CD4-positive, alpha-beta T cell treated with Interleukin-15 for 1 hour (primary cell): ENCODE results near the gene RIMS1.
"Not testable (repeated sequence)": the region's sequence is repeated elsewhere in the genome, so short reads cannot be mapped to it uniquely, and the experiment has no call there.

ENCODE experiments used
- DNase-seq: peaks from one replicate; pipeline ENCODE4 v3.0.0-alpha.2; 2020

RIMS1 gene

GRCh38 chr6:72261554-72261953 is 375.2 kb downstream of the RIMS1 start:
- no peak for DNase-seq

- DNase-seq: no peak
Observed at GRCh38 chr6:72262254-72262653, 375.9 kb downstream of the RIMS1 start.

- DNase-seq: no peak
Observed at GRCh38 chr6:72267470-72267869, 381.1 kb downstream of the RIMS1 start.

GRCh38 chr6:72271531-72271930 is 385.2 kb downstream of the RIMS1 start:
- DNase-seq: no peak

GRCh38 chr6:72272958-72273357 is 386.6 kb downstream of the RIMS1 start:
- no peak for DNase-seq

- no peak for DNase-seq
Observed at GRCh38 chr6:72275888-72276287, 389.5 kb downstream of the RIMS1 start.

- no peak for DNase-seq
Observed at GRCh38 chr6:72282201-72282600, 395.9 kb downstream of the RIMS1 start.

- DNase-seq: no peak
Observed at GRCh38 chr6:72283571-72283970, 397.2 kb downstream of the RIMS1 start.

GRCh38 chr6:72286911-72287311 is 400.6 kb downstream of the RIMS1 start:
- no peak for DNase-seq

GRCh38 chr6:72287801-72288200 is 401.5 kb downstream of the RIMS1 start:
- no peak for DNase-seq

GRCh38 chr6:72288592-72288991 is 402.2 kb downstream of the RIMS1 start:
- DNase-seq: no peak

GRCh38 chr6:72290620-72291019 is 404.3 kb downstream of the RIMS1 start:
- DNase-seq: no peak

GRCh38 chr6:72296375-72296774 is 410.0 kb downstream of the RIMS1 start:
- DNase-seq: no peak

- no peak for DNase-seq
Observed at GRCh38 chr6:72305971-72306370, 419.6 kb downstream of the RIMS1 start.

GRCh38 chr6:72316675-72317380 is 430.5 kb downstream of the RIMS1 start:
- no peak for DNase-seq

GRCh38 chr6:72321788-72322187 is 435.4 kb downstream of the RIMS1 start:
- no peak for DNase-seq

- DNase-seq: no peak
Observed at GRCh38 chr6:72322771-72323170, 436.4 kb downstream of the RIMS1 start.

- DNase-seq: no peak
Observed at GRCh38 chr6:72324591-72324990, 438.2 kb downstream of the RIMS1 start.

- DNase-seq: no peak
Observed at GRCh38 chr6:72328775-72329174, 442.4 kb downstream of the RIMS1 start.

GRCh38 chr6:72335203-72335602 is 448.9 kb downstream of the RIMS1 start:
- not testable (repeated sequence) for DNase-seq

GRCh38 chr6:72348926-72349325 is 462.6 kb downstream of the RIMS1 start:
- no peak for DNase-seq

GRCh38 chr6:72350296-72350881 is 464.0 kb downstream of the RIMS1 start:
- no peak for DNase-seq

GRCh38 chr6:72363844-72364740 is 477.7 kb downstream of the RIMS1 start:
- DNase-seq: no peak

- no peak for DNase-seq
Observed at GRCh38 chr6:72365773-72366172, 479.4 kb downstream of the RIMS1 start.
